Panc1 (cell line): ENCODE measurements around the gene GRIN2A.

Experiments
- CTCF ChIP-seq: fragments of 450-650 bp; IDR thresholded peaks from 2 replicates; pipeline ENCODE4 v1.5.1; 2017; ENCODE audit warnings: mild to moderate bottlenecking
- POLR2AphosphoS5 ChIP-seq: IDR thresholded peaks from 2 replicates; pipeline ENCODE4 v1.6.1; 2012; ENCODE audit warnings: mild to moderate bottlenecking, low read depth, low read length, moderate library complexity
- REST ChIP-seq, 2 experiments: IDR thresholded peaks; 2 replicates each; pipeline ENCODE4 v1.6.1; 2011 to 2012; ENCODE audit warnings: low read depth in 2 of 2, control low read depth in 1 of 2, low read length in 1 of 2, mild to moderate bottlenecking in 1 of 2, moderate library complexity in 1 of 2; ENCODE audit not compliant: insufficient read depth in 1 of 2
- SIN3A ChIP-seq: IDR thresholded peaks from 2 replicates; pipeline ENCODE4 v1.6.1; 2012; ENCODE audit warnings: low read depth, mild to moderate bottlenecking, low read length, moderate library complexity, borderline replicate concordance; ENCODE audit not compliant: insufficient read depth

DNA sequence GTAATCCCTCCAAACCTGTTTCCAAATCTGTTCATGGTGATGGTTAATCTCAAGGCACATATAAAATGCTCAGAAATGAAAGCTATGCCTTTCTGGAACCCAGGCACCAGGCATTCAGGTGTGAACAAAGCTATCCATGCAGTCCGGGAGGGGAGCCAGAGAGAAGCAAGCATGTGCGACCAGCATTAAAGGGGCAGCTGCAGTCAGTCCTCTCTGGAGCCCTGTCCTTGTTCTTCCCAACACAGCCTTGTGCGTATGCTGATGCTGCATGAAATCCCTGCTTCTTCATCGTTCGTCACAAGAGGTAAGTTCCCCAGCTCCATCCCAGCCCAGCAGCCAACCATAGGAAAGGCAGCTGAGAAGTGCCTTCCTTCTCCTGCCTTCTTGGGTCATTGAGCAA lies 148.7 kb downstream of the GRIN2A start:
- TF ChIP-seq CTCF (no peak), REST (IDR thresholded peaks at IDR 0.05; ENCODE audit: insufficient read depth in 1 of 2, low read depth in 2 of 2, low read length in 1 of 2) (no peak), SIN3A (no peak), POLR2AphosphoS5 (no peak)
